Loucy (cell line): Measurements from ENCODE around the gene RNF38.

Experiments
- EZH2phosphoT487 ChIP-seq: fragments of 200-600 bp; IDR thresholded peaks from 2 replicates; pipeline ENCODE4 v1.6.1; 2018; ENCODE audit warnings: antibody characterized with exemption, mild to moderate bottlenecking, moderate library complexity, borderline replicate concordance
- TF ChIP-seq, protein P1 (sequence below): fragments of 200-600 bp; sonication (generic); conservative IDR thresholded peaks from 2 replicates; pipeline ENCODE4 v1.5.1; 2014; ENCODE audit warnings: mild to moderate bottlenecking, antibody characterized with exemption, low read length

DNA sequence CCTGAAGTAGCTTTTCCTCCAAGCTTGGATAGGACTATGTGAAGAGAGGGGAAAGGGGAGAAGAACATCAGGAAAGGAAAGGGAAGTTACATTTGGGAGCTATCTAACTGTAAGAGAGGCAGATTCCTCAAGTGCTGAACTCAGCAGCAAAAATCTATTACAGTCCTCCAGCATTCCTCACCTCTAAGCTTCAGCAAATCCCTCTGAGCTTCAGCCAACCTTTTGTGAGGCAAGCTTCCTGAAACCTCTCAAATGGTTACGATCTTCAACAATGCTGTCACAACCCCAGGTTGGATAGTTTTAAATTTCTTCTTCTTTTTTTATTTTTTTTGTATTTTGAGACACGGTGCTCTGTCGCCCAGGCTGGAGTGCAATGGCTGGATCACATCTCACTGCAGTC is 2.5 kb upstream of the RNF38 start:
- TF ChIP-seq, protein P1, sequence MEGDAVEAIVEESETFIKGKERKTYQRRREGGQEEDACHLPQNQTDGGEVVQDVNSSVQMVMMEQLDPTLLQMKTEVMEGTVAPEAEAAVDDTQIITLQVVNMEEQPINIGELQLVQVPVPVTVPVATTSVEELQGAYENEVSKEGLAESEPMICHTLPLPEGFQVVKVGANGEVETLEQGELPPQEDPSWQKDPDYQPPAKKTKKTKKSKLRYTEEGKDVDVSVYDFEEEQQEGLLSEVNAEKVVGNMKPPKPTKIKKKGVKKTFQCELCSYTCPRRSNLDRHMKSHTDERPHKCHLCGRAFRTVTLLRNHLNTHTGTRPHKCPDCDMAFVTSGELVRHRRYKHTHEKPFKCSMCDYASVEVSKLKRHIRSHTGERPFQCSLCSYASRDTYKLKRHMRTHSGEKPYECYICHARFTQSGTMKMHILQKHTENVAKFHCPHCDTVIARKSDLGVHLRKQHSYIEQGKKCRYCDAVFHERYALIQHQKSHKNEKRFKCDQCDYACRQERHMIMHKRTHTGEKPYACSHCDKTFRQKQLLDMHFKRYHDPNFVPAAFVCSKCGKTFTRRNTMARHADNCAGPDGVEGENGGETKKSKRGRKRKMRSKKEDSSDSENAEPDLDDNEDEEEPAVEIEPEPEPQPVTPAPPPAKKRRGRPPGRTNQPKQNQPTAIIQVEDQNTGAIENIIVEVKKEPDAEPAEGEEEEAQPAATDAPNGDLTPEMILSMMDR = no peak
- TF ChIP-seq EZH2phosphoT487 = no peak
